Measurements from ENCODE around the gene RNASE2.
"Not testable (repeated sequence)": the region's sequence is repeated elsewhere in the genome, so short reads cannot be mapped to it uniquely, and the experiment has no call there.

The RNASE2 gene

DNA sequence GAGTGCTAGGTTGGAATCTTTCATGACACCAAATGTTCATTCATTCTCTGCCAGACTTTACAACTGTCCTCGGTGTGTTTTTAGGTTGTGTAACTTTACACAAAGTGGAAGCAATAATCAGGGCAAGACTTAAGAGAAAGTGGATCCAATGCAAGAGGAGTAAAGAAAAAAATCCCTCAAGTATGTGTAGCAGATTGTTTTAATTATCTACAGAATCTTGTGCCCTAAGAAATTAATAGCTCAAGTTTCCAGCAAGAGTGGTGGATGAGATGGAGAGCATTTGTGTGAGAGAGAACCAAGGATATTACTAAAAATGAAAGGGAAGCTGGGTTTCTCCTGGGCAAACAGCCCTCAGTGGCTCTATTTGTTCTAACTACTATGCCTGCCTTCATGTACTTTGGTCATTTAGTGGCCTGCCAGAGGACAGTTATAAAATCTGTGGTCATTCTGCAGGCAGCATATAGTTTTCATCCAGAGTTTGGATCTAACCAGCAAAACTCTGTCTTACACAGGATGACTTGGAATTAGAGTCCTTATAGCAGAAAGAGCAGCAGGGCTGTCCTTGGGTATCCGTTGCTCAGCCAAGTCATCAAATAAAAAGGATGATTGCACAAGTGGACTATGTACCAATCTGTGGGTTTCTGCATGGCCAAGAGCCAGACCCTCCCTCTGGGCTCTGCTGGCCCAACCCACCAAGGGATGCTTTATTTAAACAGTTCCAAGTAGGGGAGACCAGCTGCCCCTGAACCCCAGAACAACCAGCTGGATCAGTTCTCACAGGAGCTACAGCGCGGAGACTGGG, at the start of gene RNASE2:
Gene RNASE2 (plus strand): TSS at position 752 of the 802 bp plus-strand sequence. CDS start 285 bp downstream, outside the sequence.
- ATAC-seq = not testable (repeated sequence)

DNA sequence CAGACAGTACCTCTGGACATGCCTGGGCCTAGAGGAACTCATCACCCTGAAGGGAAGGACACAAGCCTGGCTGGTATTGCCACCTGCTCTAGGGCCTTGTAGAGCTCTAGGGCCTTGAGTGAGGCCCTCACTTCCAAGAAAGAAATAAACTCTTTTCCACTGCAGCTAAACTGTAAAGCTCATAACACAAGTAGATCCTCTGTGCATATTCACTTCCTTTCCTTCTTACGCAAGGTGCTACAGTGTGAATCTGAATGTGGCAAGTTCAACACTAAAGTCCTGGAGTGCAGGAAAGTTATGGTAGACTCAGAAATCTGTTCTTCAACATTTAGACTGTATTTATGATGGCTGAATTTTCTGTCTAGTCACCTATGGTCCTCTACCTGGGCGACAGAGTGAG, 49.6 kb upstream of the RNASE2 start:
- ATAC-seq = no peak

DNA sequence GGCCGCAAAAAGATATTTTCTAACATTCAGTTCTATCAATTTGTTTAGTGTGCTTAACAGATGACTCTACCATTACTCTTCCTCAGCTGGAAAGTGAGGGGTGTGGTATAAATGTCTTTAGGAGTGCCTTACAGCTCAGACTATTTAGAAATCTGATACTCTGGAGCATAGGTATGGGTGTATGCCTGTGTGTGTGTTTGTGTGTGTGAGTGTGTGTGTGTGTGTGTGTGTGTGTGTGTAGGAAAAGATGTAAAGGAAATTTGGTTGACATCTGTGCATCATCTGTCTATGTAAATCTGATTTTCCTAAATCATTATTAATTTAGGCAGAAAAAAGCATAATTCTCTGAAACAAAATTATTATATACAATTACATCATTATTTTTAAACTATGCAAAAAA, 48.1 kb upstream of the RNASE2 start:
- no peak for ATAC-seq

DNA sequence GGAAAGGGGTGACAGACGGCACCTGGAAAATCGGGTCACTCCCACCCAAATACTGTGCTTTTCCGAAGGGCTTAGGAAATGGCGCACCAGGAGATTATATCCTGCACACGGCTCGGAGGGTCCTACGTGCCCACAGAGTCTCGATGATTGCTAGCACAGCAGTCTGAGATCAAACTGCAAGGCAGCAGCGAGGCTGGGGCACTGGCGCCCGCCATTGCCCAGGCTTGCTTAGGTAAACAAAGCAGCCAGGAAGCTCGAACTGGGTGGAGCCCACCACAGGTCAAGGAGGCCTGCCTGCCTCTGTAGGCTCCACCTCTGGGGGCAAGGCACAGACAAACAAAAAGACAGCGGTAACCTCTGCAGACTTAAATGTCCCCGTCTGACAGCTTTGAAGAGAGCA, 44.5 kb upstream of the RNASE2 start:
- ATAC-seq = not testable (repeated sequence)

DNA sequence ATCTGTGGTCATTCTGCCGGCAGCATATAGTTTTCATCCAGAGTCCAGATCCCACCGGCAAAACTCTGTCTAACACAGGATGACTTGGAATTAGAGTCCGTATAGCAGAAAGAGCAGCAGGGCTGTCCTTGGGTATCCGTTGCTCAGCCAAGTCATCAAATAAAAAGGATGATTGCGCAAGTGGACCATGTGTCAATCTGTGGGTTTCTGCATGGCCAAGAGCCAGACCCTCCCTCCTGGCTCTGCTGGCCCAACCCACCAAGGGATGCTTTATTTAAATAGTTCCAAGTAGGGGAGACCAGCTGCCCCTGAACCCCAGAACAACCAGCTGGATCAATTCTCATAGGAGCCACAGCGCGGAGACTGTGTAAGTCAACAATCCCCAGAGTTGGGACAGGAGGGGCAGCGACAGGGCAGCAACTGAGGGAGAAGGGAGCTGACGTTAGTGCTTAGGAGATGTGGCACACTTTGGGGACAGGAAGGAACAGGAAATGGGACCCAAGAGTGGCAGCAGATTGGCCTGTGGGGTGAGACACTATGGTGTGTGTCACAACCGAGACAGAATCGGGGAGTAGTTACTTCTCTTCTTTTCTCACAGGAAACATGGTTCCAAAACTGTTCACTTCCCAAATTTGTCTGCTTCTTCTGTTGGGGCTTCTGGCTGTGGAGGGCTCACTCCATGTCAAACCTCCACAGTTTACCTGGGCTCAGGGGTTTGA, 36.1 kb upstream of the RNASE2 start:
- not testable (repeated sequence) for ATAC-seq

DNA sequence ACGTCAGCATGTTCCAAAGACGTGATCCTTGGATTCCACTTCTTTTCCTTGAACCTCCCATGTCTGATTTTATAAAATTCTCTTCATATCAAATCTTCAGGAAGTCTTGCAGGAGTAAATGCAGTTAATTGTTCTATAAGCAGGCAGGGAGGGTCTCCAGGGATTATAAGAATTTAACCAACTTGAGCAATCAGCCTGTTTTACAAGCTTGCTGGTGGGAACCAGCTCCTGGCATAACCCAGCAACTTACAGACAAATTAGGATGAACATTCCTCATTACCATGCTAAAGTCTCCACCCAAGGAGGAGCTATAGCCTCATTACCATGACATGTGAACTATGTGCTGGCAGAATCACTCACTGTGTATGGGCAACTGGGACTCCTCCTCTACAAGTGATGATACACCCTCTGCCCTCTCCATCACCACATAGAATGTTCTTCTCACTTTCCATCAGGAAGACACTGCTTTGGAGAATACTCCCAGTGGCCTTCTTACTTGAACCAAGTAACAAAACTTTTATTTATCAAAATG, 31.5 kb upstream of the RNASE2 start:
- not testable (repeated sequence) for ATAC-seq

DNA sequence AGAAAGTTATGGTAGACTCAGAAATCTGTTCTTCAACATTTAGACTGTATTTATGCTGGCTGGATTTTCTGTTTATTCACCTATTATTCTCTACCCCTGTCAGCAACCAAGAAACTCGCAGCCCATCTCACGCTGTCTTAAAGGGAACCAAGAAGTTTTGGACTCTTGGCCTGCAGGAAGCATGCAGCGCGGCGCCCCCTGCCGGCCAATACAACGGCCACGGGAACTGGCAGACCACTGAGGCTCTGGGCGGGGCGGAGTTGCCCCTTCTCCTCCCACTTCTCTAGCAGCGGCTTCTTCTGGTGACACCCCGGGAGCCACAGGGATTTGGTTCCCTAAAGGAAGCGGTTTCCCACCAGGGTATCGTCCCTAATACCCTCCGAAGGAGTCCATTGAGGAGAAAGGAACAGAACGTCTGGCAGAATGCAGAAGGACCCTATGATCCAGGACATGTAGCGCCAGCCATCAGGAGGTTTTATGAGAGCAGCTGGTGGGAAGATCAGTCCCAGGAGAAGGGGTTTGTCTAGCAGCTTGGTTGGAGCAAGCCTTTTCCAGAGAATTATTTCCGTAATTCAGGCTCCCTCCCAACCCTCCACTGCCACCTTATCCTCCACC, 21.0 kb upstream of the RNASE2 start:
- ATAC-seq = no peak

DNA sequence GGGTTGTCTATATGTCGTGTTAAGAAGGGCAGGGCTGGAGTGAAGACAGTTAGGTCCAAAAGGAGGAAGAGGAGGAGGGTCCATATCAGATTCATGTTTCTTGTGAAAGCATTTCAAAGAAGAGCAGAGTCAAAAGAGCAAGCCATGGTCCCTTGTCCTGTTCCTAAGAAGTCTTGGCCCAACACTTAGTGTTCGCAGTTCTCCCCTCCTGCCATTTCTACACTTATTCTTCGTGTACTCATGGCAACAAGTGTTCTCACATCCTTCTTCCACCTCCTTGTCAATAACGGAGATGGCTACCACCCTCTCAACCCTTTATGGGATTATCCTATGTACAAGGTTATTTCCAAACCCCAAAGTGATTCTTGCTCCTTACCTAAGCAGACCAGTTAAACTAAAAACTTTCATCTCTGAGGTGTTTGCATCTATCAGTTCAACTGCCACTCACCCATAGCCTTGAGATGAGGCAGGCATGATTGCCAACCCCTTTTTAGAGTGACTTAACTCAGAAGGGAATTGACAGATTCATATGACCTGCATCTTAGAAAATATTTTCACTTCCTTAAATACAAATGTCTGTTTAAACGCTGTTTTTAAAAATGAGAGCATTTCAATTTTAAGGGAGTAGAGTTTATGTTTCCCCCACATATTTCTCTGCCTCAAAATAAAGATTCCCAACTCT, 19.8 kb upstream of the RNASE2 start:
- ATAC-seq = no peak

DNA sequence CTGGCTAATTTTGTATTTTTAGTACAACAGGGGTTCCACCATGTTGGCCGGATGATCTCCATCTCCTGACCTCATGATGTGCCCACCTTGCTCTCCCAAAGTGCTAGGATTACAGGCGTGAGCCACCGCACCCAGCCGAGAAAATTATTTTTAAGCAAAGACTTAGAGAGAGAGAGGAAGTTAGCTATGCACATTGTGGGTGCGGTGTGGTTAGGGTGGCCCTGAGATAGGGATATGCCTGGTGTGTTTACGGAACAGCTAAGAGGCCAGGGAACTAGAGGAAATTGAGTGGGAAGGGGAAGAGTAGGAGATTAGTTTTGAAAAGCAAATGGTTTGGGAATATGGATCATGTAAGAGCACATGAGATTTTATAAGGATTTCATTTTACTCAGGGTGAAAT, 10.1 kb upstream of the RNASE2 start:
- ATAC-seq = not testable (repeated sequence)

DNA sequence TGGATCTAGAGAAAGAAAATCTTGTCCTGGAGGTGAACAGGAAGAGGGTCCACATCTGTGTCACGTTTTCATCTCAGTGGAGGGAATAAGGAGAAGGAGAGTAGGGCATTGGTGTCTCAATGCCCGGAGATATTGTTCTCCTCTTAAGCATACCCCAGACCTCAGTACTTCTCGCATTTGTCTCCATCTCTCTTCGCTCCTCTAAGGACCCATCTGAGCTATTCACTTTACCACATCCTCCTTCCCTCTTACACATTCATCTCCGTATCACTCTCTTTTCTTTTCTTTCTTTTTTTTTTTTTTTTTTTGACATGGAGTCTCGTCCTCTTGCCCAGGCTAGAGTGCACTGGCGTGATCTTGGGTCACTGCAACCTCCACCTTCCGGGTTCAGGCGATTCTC, 8.6 kb upstream of the RNASE2 start:
- not testable (repeated sequence) for ATAC-seq

DNA sequence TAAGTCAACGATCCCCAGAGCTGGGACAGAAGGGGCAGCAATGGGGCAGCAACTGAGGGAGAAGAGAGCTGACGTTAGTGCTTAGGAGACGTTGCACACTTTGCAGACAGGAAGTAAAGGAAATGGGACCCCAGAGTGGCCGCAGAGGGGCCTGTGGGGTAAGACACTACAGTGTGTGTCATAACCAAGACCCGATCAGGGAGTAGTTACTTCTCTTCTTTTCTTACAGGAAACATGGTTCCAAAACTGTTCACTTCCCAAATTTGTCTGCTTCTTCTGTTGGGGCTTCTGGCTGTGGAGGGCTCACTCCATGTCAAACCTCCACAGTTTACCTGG, 219 bp downstream of the RNASE2 start:
- ATAC-seq = not testable (repeated sequence)

DNA sequence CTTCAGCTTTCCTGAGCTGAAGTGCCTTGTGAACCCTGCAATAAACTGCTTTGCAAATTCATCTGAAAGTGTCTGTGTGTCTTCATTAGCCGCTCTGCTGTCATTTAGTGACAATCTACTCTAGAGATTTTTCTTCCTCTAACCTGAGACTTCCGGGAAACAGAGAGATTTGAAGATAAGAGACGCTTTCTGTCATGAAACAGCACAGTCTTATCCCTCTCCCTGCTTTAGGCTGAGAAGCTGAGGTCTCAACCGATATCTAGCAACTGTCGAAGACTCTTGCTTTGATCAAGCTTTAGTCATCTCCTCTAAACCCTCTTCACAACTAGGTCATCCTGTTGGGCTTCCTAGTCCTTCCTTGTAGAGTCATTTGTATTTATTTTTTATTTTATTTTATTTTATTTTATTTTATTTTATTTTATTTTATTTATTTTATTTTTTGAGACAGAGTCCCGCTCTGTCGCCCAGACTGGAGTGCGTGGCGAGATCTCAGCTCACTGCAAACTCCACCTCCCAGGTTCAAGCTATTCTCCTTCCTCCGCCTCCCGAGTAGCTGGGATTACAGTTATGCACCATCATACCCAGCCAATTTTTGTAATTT, 1.2 kb downstream of the RNASE2 start:
- no peak for ATAC-seq

DNA sequence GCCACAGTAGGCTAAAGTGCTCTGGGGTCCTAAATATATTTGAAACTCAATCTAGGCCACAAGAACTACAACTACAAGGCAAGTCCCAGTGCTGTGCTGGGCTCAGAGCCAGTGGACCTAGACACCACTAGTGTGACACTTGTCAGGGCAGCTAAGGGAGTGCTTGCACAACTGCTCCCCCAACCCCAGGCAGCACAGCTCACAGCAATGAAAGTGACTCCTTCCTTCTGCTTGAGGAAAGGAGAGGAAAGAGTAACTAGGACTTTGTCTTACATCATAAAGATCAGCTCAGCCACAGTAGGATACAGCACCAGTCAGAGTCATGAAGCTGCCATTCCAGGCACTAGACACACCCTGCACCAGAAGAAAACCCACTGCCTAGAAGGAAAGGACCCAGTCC, 3.7 kb downstream of the RNASE2 start:
- ATAC-seq = not testable (repeated sequence)

DNA sequence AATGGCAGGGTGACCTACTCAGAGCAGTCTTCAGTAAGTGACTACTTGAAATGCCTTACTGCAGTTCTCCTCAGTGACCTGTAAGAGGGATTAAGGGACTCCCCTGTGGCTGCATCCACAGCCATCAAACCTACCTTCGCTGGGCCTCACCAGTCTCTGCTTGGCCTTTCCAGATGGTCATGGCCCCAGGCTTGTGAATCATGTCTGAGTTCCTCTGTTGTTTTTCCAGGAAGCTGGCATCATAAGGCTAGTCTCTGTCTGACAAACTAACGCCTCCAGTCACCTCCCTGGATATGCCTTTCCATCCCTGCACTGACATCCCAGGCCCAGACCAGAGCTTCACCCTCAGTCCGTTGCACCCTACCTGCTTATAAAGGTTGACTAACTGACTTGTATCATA, 14.0 kb downstream of the RNASE2 start:
- no peak for ATAC-seq

DNA sequence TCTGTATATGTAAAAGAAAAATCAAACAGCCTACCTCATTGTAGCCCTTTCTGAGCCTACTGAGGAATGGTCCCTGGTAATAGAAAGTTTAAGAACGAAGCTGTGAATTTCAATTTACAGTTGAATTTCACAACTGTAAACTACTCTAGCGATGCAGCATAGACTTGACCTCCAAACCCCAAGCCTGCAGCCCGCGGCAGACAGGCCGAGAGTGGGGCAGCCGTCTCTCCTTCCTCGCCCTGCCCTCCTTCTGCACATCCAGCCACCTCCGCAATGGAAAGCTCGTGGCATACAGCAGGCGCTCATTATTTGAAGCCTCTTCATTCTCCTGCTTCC, 15.3 kb downstream of the RNASE2 start:
- no peak for ATAC-seq

DNA sequence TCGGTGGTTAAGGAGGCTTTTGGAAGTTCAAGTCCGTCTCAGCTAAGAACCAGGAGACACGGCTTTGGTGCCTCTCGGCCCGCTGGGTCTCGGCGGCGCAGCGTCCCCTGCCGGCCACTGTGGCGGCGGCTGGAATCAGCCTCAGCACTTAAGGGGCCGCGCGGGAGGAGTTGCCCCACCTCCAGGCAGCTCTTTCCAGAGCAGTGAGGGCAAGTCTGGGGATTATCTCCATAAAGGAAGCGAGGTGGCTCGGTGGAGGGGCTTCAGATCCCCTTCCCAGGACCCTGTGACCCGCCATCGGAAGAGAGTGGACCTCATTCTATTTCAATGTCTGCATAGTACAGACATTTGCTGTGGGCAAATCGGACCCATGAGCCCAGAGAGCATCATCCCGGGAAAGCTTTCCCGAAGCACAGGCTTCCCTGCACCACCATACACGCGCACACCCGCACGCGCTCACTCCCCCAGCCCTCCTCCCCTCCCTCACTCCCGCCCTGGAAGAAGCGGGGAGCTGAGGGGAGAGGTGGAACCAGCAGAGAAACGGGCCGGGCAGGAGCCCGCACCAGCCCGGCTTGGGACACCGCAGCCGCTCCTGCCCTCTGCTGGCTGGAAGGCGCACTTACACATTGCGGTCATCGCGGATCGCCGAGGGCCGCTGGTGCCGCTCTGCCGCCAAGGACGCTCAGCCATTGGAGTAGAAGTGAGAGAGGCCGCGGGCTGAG, 15.9 kb downstream of the RNASE2 start:
- peak; percentile 88 to 90 for ATAC-seq

DNA sequence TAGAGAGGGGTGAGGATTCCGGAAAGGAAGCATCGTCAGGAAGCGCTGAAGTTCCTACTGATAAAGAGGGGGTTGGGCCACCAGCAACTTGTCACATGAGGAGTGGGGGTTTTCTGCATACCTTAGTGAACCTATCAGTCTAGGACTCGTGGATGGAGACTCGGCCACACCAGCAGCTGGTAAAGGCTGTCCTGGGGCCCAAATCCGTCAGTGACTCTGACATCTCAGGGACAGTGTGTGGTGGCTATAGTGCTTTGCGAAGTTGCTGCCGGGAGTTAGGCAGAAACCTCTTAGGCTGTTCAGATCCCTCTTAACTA, 16.4 kb downstream of the RNASE2 start:
- ATAC-seq = peak in 1 of 2 donors; percentile 29

DNA sequence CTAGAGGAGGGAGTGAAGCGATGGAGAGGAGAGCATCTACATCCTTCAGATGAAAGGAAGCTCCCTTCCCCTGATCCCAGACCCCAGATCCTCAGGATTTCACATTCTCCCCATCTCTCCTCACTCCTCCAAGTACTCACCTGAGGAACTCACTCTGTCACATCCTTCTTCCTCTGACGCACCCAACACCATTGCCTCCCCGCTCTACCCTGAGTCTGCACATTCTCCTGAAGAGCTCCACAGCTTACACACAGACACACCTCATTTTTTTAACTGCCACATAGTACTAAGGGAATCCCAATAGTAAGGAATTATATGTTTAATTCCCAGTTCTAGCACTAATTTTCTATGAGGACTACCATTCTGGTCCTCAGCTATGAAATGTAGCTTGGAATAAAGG, 18.2 kb downstream of the RNASE2 start:
- no peak for ATAC-seq

DNA sequence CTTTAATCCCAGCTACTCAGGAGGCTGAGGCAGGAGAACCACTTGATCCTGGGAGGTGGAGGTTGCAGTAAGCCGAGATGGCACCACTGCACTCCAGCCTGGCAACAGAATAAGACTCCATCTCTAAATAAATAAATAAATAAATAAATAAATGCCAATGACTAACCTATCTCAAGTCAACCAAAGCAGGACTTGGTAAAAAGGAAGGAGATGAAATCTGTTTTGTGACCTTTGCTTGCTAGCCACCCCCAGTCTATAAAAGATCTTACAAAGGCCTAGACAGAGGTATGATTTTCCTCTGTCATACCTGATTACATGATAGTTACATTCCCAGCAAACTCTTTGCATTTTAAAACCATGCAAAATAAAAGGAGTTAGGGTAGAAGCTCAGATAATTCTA, 21.0 kb downstream of the RNASE2 start:
- no peak for ATAC-seq

DNA sequence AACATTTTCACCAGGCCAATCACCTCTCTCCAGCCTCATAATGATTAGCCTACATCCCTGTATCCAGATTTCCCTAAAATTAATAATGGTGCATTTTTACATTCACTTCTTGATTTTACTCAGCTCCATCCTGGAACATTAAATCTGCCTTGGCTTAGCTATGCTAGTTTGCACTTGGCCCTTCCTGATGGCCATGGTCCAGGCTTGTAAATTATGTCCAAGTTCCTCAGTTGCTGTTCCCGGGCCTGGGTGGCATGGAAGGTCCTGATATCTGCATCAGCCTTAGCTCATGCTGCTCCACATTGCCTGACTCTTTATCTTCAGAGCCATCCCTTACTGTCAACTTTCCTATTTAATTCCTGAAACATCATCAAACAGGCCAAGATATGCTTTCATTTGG, 23.4 kb downstream of the RNASE2 start:
- ATAC-seq = no peak

DNA sequence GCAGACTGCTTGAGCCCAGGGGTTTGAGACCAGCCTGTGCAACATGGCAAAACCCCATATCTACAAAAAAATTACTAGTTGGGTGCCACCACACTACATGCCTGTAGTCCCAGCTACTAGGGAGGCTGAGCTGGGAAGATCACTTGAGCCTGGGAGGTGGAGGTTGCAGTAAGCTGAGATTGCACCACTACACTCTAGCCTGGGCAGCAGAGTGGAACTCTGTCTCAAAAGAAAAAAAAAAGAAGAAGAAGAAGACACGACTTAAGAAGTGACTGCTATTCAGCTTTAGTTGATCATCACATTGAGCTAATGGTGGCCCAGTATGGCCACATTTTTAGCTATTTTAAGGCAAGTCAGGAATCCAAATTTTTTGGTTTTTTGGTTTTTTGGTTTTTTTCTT, 25.6 kb downstream of the RNASE2 start:
- ATAC-seq = no peak

Measured in activated CD4-positive, CD25-positive, alpha-beta regulatory T cell treated with anti-CD3 and anti-CD28 coated beads, Interleukin-2, amount 50 U/mL, for 24 hours (primary cell).